H1 (cell line): ENCODE results near the gene ALDH1B1. TPM values are rescaled to one million over a fixed set of nuclear protein-coding genes. Genes with fewer than 3 reads are reported as not detected.

Source experiments
- CTCF ChIA-PET: fragments of 300-600 bp; sonication (Branson Sonifier 250); formaldehyde crosslinking; loops from one replicate; lab custom pipeline; 2021; ENCODE audit not compliant: partially characterized antibody; lab: Charles Lee
- POLR2A ChIA-PET: fragments of 300-600 bp; sonication (Branson Sonifier 250); formaldehyde crosslinking; loops from one replicate; lab custom pipeline; 2021; ENCODE audit warnings: inconsistent platforms; ENCODE audit not compliant: partially characterized antibody; lab: Charles Lee
- DNase-seq, 2 experiments: peaks; one replicate each; pipeline versions ENCODE4 v3.0.0 to v3.0.0-alpha.2; 2010 to 2022; ENCODE audit warnings: low spot score in 2 of 2, low read depth in 1 of 2, mixed read lengths in 1 of 2
- FAIRE-seq: peaks from 2 replicates; lab custom pipeline; 2011; peaks lifted over from hg19 to GRCh38; lab: Jason Lieb, UNC
- H2AFZ ChIP-seq: 2 replicates; pipeline ENCODE4 v1.8.1; 2012; ENCODE audit warnings: low read length, inconsistent platforms
- H2AK5ac ChIP-seq: 2 replicates; pipeline ENCODE4 v1.6.1; 2013; ENCODE audit warnings: low read depth, low read length
- H2BK120ac ChIP-seq: replicated peaks from 2 replicates; pipeline ENCODE3; 2013; ENCODE audit warnings: low read depth, low read length, inconsistent platforms
- H2BK12ac ChIP-seq: 2 replicates; pipeline ENCODE4 v1.6.1; 2013; ENCODE audit warnings: low read depth, low read length
- H2BK15ac ChIP-seq: 2 replicates; pipeline ENCODE4 v1.6.1; 2013; ENCODE audit warnings: low read length
- H2BK20ac ChIP-seq: 2 replicates; pipeline ENCODE4 v1.6.1; 2013; ENCODE audit warnings: low read length
- H2BK5ac ChIP-seq: 2 replicates; pipeline ENCODE4 v1.6.1; 2013; ENCODE audit warnings: low read depth, low read length
- H3K14ac ChIP-seq: 2 replicates; pipeline ENCODE4 v1.6.1; 2013; ENCODE audit warnings: inconsistent platforms; ENCODE audit not compliant: insufficient read length
- H3K18ac ChIP-seq: 2 replicates; pipeline ENCODE4 v1.6.1; 2013; ENCODE audit warnings: low read length; ENCODE audit errors: extremely low read depth
- H3K23ac ChIP-seq: 2 replicates; pipeline ENCODE4 v1.6.1; 2013; ENCODE audit warnings: inconsistent platforms; ENCODE audit not compliant: insufficient read length
- H3K23me2 ChIP-seq: 2 replicates; pipeline ENCODE4 v1.6.1; 2013; ENCODE audit warnings: low read depth, low read length
- H3K27ac ChIP-seq: 2 replicates; pipeline ENCODE4 v1.6.1; 2011; ENCODE audit warnings: low read depth, low read length, inconsistent platforms
- H3K27me3 ChIP-seq, 4 experiments: replicated peaks in 1 of 4; 1 replicate in 1 of 4; 2 replicates in 3 of 4; pipeline versions ENCODE4 v1.6.1 to v1.8.1; 2011 to 2013; ENCODE audit warnings: low read length in 3 of 4, mild to moderate bottlenecking in 3 of 4, inconsistent platforms in 2 of 4, mixed read lengths in 2 of 4, moderate library complexity in 1 of 4; ENCODE audit not compliant: control insufficient read depth in 3 of 4, insufficient read depth in 3 of 4; ENCODE audit errors: extremely low read depth in 1 of 4
- H3K36me3 ChIP-seq, 4 experiments: 2 replicates each; pipeline versions ENCODE4 v1.6.1 to v1.8.1; 2011 to 2013; ENCODE audit warnings: mild to moderate bottlenecking in 4 of 4, low read length in 3 of 4, moderate library complexity in 2 of 4, control low read depth in 1 of 4, inconsistent platforms in 1 of 4; ENCODE audit not compliant: insufficient read depth in 4 of 4, control insufficient read depth in 2 of 4
- H3K4ac ChIP-seq: replicated peaks from 2 replicates; pipeline ENCODE3; 2013; ENCODE audit warnings: low read length, low read depth, mixed read lengths, inconsistent platforms; ENCODE audit not compliant: insufficient read length
- H3K4me1 ChIP-seq, 4 experiments: replicated peaks in 1 of 4; 1 replicate in 1 of 4; 2 replicates in 3 of 4; pipeline versions ENCODE4 v1.6.1 to v1.8.1; 2011 to 2013; ENCODE audit warnings: low read length in 3 of 4, inconsistent platforms in 2 of 4, mixed read lengths in 1 of 4; ENCODE audit not compliant: insufficient read depth in 4 of 4, control insufficient read depth in 3 of 4
- H3K4me2 ChIP-seq, 2 experiments: 2 replicates each; pipeline versions ENCODE4 v1.6.1 to v1.8.1; 2011 to 2013; ENCODE audit warnings: low read depth in 2 of 2, low read length in 2 of 2, control low read depth in 1 of 2, inconsistent platforms in 1 of 2, mild to moderate bottlenecking in 1 of 2; ENCODE audit not compliant: insufficient read depth in 1 of 2
- H3K4me3 ChIP-seq, 4 experiments: fragments of 200-600, 300-600 bp in 1 of 4; sonication (generic), shearing (Covaris generic), sonication (Bioruptor Twin) in 1 of 4; 2 replicates each; pipeline versions ENCODE4 v1.5.1 to v1.8.1; 2011 to 2016; ENCODE audit warnings: low read length in 4 of 4, low read depth in 3 of 4, control low read depth in 2 of 4, inconsistent platforms in 2 of 4, mild to moderate bottlenecking in 2 of 4, mixed read lengths in 1 of 4, moderate library complexity in 1 of 4; ENCODE audit not compliant: insufficient read depth in 2 of 4; ENCODE audit errors: extremely low read depth in 1 of 4
- H3K56ac ChIP-seq: replicated peaks from 2 replicates; pipeline ENCODE3; 2013; ENCODE audit warnings: low read depth, mild to moderate bottlenecking, mixed read lengths, low read length, inconsistent platforms; ENCODE audit not compliant: insufficient read length
- H3K79me1 ChIP-seq: 2 replicates; pipeline ENCODE4 v1.6.1; 2013; ENCODE audit warnings: low read depth, low read length, control low read depth
- H3K79me2 ChIP-seq, 2 experiments: 2 replicates each; pipeline versions ENCODE4 v1.6.1 to v1.8.1; 2012 to 2013; ENCODE audit warnings: low read length in 2 of 2, mild to moderate bottlenecking in 2 of 2, inconsistent platforms in 1 of 2; ENCODE audit not compliant: insufficient read depth in 2 of 2, control insufficient read depth in 1 of 2
- H3K9ac ChIP-seq, 4 experiments: replicated peaks in 1 of 4; 1 replicate in 1 of 4; 2 replicates in 3 of 4; pipeline versions ENCODE4 v1.6.1 to v1.8.1; 2011 to 2013; ENCODE audit warnings: low read depth in 3 of 4, low read length in 3 of 4, control low read depth in 2 of 4, mild to moderate bottlenecking in 2 of 4, moderate library complexity in 2 of 4, inconsistent platforms in 1 of 4; ENCODE audit errors: extremely low read depth in 1 of 4
- H3K9me3 ChIP-seq, 2 experiments: 2 replicates each; pipeline versions ENCODE4 v1.6.1 to v1.8.1; 2012 to 2013; ENCODE audit warnings: mild to moderate bottlenecking in 2 of 2, moderate library complexity in 2 of 2, control low read depth in 1 of 2, inconsistent platforms in 1 of 2, low read depth in 1 of 2, low read length in 1 of 2, mixed read lengths in 1 of 2; ENCODE audit not compliant: insufficient read depth in 2 of 2
- H4K20me1 ChIP-seq, 2 experiments: replicated peaks in 1 of 2; 2 replicates each; pipeline versions ENCODE3 to v1.8.1; 2011 to 2013; ENCODE audit warnings: inconsistent platforms in 2 of 2, low read length in 2 of 2, mild to moderate bottlenecking in 1 of 2; ENCODE audit not compliant: insufficient read depth in 2 of 2, control insufficient read depth in 1 of 2
- H4K5ac ChIP-seq: 2 replicates; pipeline ENCODE4 v1.6.1; 2013; ENCODE audit warnings: low read length, low read depth, mixed read lengths, inconsistent platforms; ENCODE audit not compliant: insufficient read length
- H4K8ac ChIP-seq: 2 replicates; pipeline ENCODE4 v1.8.0; 2013; ENCODE audit warnings: mild to moderate bottlenecking, moderate library complexity, low read length, inconsistent platforms; ENCODE audit not compliant: insufficient read depth; ENCODE audit errors: extremely low read depth
- H4K91ac ChIP-seq: replicated peaks from 2 replicates; pipeline ENCODE3; 2013; ENCODE audit warnings: low read length, mixed read lengths, inconsistent platforms; ENCODE audit not compliant: insufficient read length
- ASH2L ChIP-seq: fragments of 200-600, 300-600 bp; sonication (generic); IDR thresholded peaks from one replicate; pipeline ENCODE4 v1.7.1; 2017; ENCODE audit warnings: low read length
- MAFK ChIP-seq: IDR thresholded peaks from 2 replicates; pipeline ENCODE4 v1.6.1; 2012; ENCODE audit warnings: low read depth, mild to moderate bottlenecking, improper control_type of control experiment, low read length
- NANOG ChIP-seq: IDR thresholded peaks from 2 replicates; pipeline ENCODE4 v1.6.1; 2011; ENCODE audit warnings: low read length, low read depth, mild to moderate bottlenecking, inconsistent platforms; ENCODE audit not compliant: insufficient read depth, poor library complexity, severe bottlenecking
- RBBP5 ChIP-seq: IDR thresholded peaks from 2 replicates; pipeline ENCODE4 v1.7.1; 2012; ENCODE audit warnings: low read depth, mild to moderate bottlenecking, inconsistent platforms, low read length, moderate library complexity, borderline replicate concordance
- SIRT6 ChIP-seq: IDR thresholded peaks from one replicate; pipeline ENCODE4 v1.7.1; 2012; ENCODE audit warnings: low read length, inconsistent platforms
- WGBS, 2 experiments: shearing (Covaris generic) in 1 of 2; methylation state at CpG; one replicate each; pipeline versions ENCODE4 v1.1.6 to v1.1.7; 2013 to 2015; ENCODE audit warnings: low lambda C conversion rate in 2 of 2, mixed read lengths in 2 of 2, inconsistent platforms in 1 of 2, low coverage in 1 of 2, missing lambda C conversion rate in 1 of 2; ENCODE audit not compliant: insufficient replicate concordance in 2 of 2, insufficient coverage in 1 of 2, insufficient read length in 1 of 2; ENCODE audit errors: extremely low coverage in 1 of 2, missing lambda C conversion rate in 1 of 2; 5-methylcytosine and 5-hydroxymethylcytosine counted together
- polyA plus RNA-seq, 7 experiments: library from polyadenylated mRNA; depleted of rRNA in 3 of 7; stranded (reverse) in 5 of 7; unstranded in 2 of 7; fragments of >200 nt in 5 of 7; fragments of 200-250 nt in 2 of 7; gene quantifications; 1 replicate in 5 of 7; 2 replicates in 1 of 7; 4 replicates in 1 of 7; pipeline versions ENCODE4 v1.2.1 to v1.2.3, GENCODE V29; 2011 to 2013; ENCODE audit warnings: missing spikeins in 2 of 7, mixed read lengths in 2 of 7
- total RNA-seq: library from RNA; stranded (reverse); fragmentation: NEBNext Ultra II Directional; extraction: Animal tissue kit (Norgen Biotek cat#: 25700); gene quantifications from 2 replicates; pipeline ENCODE4 v1.2.1, GENCODE V29; 2021

Gene ALDH1B1
- total and polyA plus RNA-seq, 2 of the 8 experiments (the other 6 are each of a cell fraction or from before 2014, with no cell fraction given) = 41.6 to 78.7 TPM

DNA sequence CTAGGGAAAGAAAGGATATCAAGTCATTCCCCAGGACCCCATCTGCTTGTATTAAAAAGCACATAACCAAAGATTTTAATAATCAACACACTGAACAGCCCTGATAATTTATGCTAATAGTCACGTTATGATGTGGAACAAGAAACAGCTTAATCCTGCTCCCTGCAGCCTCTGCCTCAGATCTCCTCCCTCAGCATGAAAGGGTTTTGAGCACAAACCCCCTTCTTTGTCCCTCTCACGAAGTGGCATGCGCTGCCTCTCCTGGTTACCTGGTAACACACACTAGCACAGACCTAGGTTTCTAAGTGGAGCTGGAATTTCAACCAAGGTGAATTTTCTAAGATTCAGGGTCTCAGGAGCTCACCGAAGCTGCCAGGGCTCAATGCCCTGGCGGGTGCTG is 26.7 kb downstream of the ALDH1B1 start:
- no peak overlapping the region for H3K4me2 ChIP-seq
- H2BK20ac ChIP-seq = no peak overlapping the region
- H3K79me2 ChIP-seq = no peaks in the 10 kb centered on the region

More for the DNA sequence above, 26.7 kb downstream of the ALDH1B1 start:
- H3K36me3 ChIP-seq = no peaks in the 10 kb centered on the region
- no peak overlapping the region for H3K23ac ChIP-seq
- H2AFZ ChIP-seq = no peak overlapping the region
- H2AK5ac ChIP-seq = no peak overlapping the region
- H3K4me3 ChIP-seq = no peak overlapping the region
- no peak overlapping the region for H3K56ac ChIP-seq
- CTCF ChIA-PET = interaction anchor here (0.6 to 5.5 kb wide), 11 partner anchors 9 to 588 kb away, joined by 3 to 47 read pairs (median 4); partner anchors contain the start of gene ALDH1B1
- no peak overlapping the region for H2BK12ac ChIP-seq
- no peaks in the 10 kb centered on the region for H3K9me3 ChIP-seq
- no peak overlapping the region for H3K4ac ChIP-seq
- no peak overlapping the region for H4K5ac ChIP-seq
- no peak for TF ChIP-seq NANOG
- no peak for TF ChIP-seq RBBP5
- TF ChIP-seq MAFK = no peak
- TF ChIP-seq SIRT6 = no peak
- TF ChIP-seq ASH2L = no peak
- H3K9ac ChIP-seq = no peak overlapping the region
- H3K14ac ChIP-seq = no peak overlapping the region
- H3K23me2 ChIP-seq = peaks cover 5% of the 10 kb centered on the region; the same call in 1 of the 2 replicates
- H3K4me1 ChIP-seq = peaks cover 8 to 39% (median 20%) of the 10 kb centered on the region in 4 experiments
- no peak overlapping the region for H2BK15ac ChIP-seq
- peaks cover 0 to 4% of the 10 kb centered on the region in 2 experiments for H4K20me1 ChIP-seq
- WGBS, 2 experiments = 64% methylated on average over 5 of the region's 5 CpGs; no CpG with 5 or more reads in 1 of the 2 experiments
- H3K79me1 ChIP-seq = no peaks in the 10 kb centered on the region
- no peak overlapping the region for H2BK5ac ChIP-seq
- H3K18ac ChIP-seq = no peak overlapping the region
- no peak overlapping the region for H4K91ac ChIP-seq
- H3K27ac ChIP-seq = no peak overlapping the region
- H4K8ac ChIP-seq = no peak overlapping the region
- no peak overlapping the region for H2BK120ac ChIP-seq
- peaks cover 0 to 12% (median 7%) of the 10 kb centered on the region in 4 experiments; a peak in 6 of 7 replicates for H3K27me3 ChIP-seq
- no peak for DNase-seq
- no peak for FAIRE-seq
- POLR2A ChIA-PET = interaction anchor here (0.8 kb wide), 1 partner anchor 15 kb away, joined by 3 read pairs; no protein-coding TSS in a partner anchor
